GM23248 (cell line): ENCODE data around the gene IHH.

Source experiments
- EZH2 ChIP-seq: fragments of 200-600 bp; sonication (generic); IDR thresholded peaks from 2 replicates; pipeline ENCODE4 v1.6.1; 2018; ENCODE audit warnings: antibody characterized with exemption, mild to moderate bottlenecking; ENCODE audit not compliant: insufficient read depth, poor library complexity, severe bottlenecking
- EZH2phosphoT487 ChIP-seq: fragments of 200-600 bp; sonication (generic); IDR thresholded peaks from 2 replicates; pipeline ENCODE4 v1.6.1; 2018; ENCODE audit warnings: antibody characterized with exemption, moderate library complexity, mild to moderate bottlenecking, low read depth; ENCODE audit not compliant: insufficient read depth

DNA sequence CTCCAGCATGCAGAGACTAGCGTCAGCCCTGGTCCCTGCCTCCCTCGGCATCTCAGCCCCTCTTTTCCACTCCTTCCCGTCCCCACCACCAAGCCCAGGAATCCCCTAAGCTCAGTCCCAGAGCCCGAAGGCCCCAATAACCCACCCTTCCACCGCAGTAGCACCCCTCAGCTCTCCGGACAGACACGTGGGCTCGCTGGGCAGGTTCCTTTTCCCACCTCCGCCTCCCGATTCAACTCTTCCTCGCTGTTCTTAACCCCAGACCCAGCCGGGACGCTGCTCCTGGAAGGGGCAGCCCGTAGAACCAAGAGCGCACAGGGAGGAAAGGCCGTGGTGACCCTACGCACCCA lies 1.4 kb downstream of the IHH start:
- TF ChIP-seq EZH2 (peak; percentile 68), EZH2phosphoT487 (peak; percentile 65; the same call in 1 of the 2 replicates)
